ENCODE results near the gene RBM33. TPM values are rescaled to one million over a fixed set of nuclear protein-coding genes. Genes with fewer than 3 reads are reported as not detected.

RBM33 gene
- total and polyA plus RNA-seq, 2 of the 4 experiments (the other 2 are of a cell fraction) = 7.3 to 10.8 TPM

- H3K23ac ChIP-seq (ENCODE audit: low read depth, low read length) = no peak overlapping the region
- no peaks in the 10 kb centered on the region for H3K79me1 ChIP-seq (ENCODE audit: low read depth in 1 of 2, low read length in 2 of 2)
- no peak overlapping the region for H3K4ac ChIP-seq (ENCODE audit: low read depth, low read length)
- ChIA-PET POLR2A (ENCODE audit: unreplicated experiment) (no interaction called here), CTCF (no interaction called here)
- no peak overlapping the region for H2BK15ac ChIP-seq (ENCODE audit: low read depth, low read length)
- in situ Hi-C loops (cut with MboI; ENCODE audit: low sequenced_read_pairs) = no loop called here
- H4K91ac ChIP-seq (ENCODE audit: insufficient read depth, low read depth, low read length) = no peak overlapping the region
- intact Hi-C loops (cut with micrococcal nuclease) = loop anchor here (10.0 kb wide), 1 partner anchor 1341 kb away; the partner anchor contains the start of gene UBE3C
- H3K18ac ChIP-seq (ENCODE audit: low read depth, low read length) = no peak overlapping the region
- dilution Hi-C loops (cut with HindIII; ENCODE audit: low sequenced_read_pairs, unreplicated experiment) = no loop called here
- DNase-seq (no peak), ATAC-seq (ENCODE audit: low read depth) (no peak)
- no peak overlapping the region for H2AFZ ChIP-seq (replicated peaks; ENCODE audit: low read length, poor library complexity)
- no peak overlapping the region for H2BK5ac ChIP-seq (ENCODE audit: low read depth, low read length, poor library complexity, severe bottlenecking)
- no peak overlapping the region for H3K9ac ChIP-seq (ENCODE audit: low read depth, low read length)
- H2BK120ac ChIP-seq (ENCODE audit: low read depth, low read length) = no peak overlapping the region
- no peak overlapping the region for H3K27ac ChIP-seq (ENCODE audit: insufficient read depth, low read length)
- H3K4me2 ChIP-seq (ENCODE audit: low read depth, low read length) = no peak overlapping the region
- TF ChIP-seq MXI1 (IDR thresholded peaks at IDR 0.05; ENCODE audit: borderline replicate concordance, low read depth, low read length) (no peak), ELK1 (IDR thresholded peaks at IDR 0.05; ENCODE audit: borderline replicate concordance, low read depth, low read length) (no peak), RAD21 (IDR thresholded peaks at IDR 0.05; ENCODE audit: low read length) (no peak), USF2 (IDR thresholded peaks at IDR 0.05; ENCODE audit: low read depth, low read length) (no peak), POLR2A (IDR thresholded peaks at IDR 0.05; ENCODE audit: low read depth, low read length) (no peak), CEBPB (IDR thresholded peaks at IDR 0.05; ENCODE audit: low read depth, low read length) (no peak), SMC3 (IDR thresholded peaks at IDR 0.05; ENCODE audit: low read depth, low read length) (no peak), MAFK (IDR thresholded peaks at IDR 0.05; ENCODE audit: low read depth, low read length) (no peak), FOS (IDR thresholded peaks at IDR 0.05; ENCODE audit: low read depth, low read length) (no peak), NFE2L2 (IDR thresholded peaks at IDR 0.05; ENCODE audit: low read depth, low read length) (no peak), RFX5 (IDR thresholded peaks at IDR 0.05; ENCODE audit: low read depth, low read length) (no peak), CHD1 (IDR thresholded peaks at IDR 0.05; ENCODE audit: low read depth, low read length) (no peak), CTCF (conservative IDR thresholded peaks at IDR 0.05; ENCODE audit: low read depth, low read length) (no peak), RCOR1 (IDR thresholded peaks at IDR 0.05; ENCODE audit: insufficient replicate concordance, low read length) (no peak), MAZ (IDR thresholded peaks at IDR 0.05; ENCODE audit: borderline replicate concordance, low read depth, low read length) (no peak), BHLHE40 (IDR thresholded peaks at IDR 0.05; ENCODE audit: low read depth, low read length) (no peak)
- no peak overlapping the region for H2AK5ac ChIP-seq (ENCODE audit: low read depth, low read length)
- H3K4me1 ChIP-seq (ENCODE audit: control insufficient read depth, insufficient read depth, low read length) = peaks cover 2% of the 10 kb centered on the region; the same call in 1 of the 2 replicates
- peaks cover 4% of the 10 kb centered on the region; the same call in 1 of the 2 replicates for H3K9me1 ChIP-seq (ENCODE audit: insufficient read depth, low read length)
- H2AK9ac ChIP-seq (replicated peaks; ENCODE audit: low read depth, low read length, poor library complexity) = no peak overlapping the region
- no peaks in the 10 kb centered on the region for H4K20me1 ChIP-seq (ENCODE audit: insufficient read depth, low read length)
- H3K36me3 ChIP-seq (ENCODE audit: control insufficient read depth, insufficient read depth, low read length) = no peaks in the 10 kb centered on the region
- no TSS peak for BruUV-seq (replicated peaks)
- no peak overlapping the region for H4K8ac ChIP-seq (ENCODE audit: low read depth in 2 of 2, low read length in 2 of 2)
- H3K56ac ChIP-seq (ENCODE audit: extremely low read depth, insufficient read depth, low read length) = no peak overlapping the region
- H2BK20ac ChIP-seq (ENCODE audit: low read depth, low read length) = no peak overlapping the region
- H3K9me3 ChIP-seq (ENCODE audit: control insufficient read depth, insufficient read depth, low read length) = no peaks in the 10 kb centered on the region
- H3K4me3 ChIP-seq (ENCODE audit: insufficient read depth, low read depth, low read length) = no peak overlapping the region
- no peak overlapping the region for H3K14ac ChIP-seq (replicated peaks; ENCODE audit: low read depth, low read length)
- H3K27me3 ChIP-seq (ENCODE audit: control insufficient read depth, insufficient read depth, low read length) = peaks cover 14% of the 10 kb centered on the region
- no CpG with 5 or more reads among the region's 4 CpGs for WGBS, 2 experiments (ENCODE audit: extremely low coverage in 2 of 2, insufficient read length in 1 of 2)
- no peak overlapping the region for H4K5ac ChIP-seq (ENCODE audit: low read depth, low read length)
These were observed 149.3 kb downstream of the RBM33 start for GRCh38 chr7:155793720-155794119.
